GM23338 (cell line): Measurements from ENCODE around the gene CABLES1. TPM values are rescaled to one million over a fixed set of nuclear protein-coding genes. Genes with fewer than 3 reads are reported as not detected.
A peak's percentile ranks its signal among the peaks of the same experiment; 100 is the strongest.

Experiments
- ATAC-seq: fragments of 200-7000 bp; cut with Tn5 transposase; 3 replicates; pipeline ENCODE4 v1.9.1; 2020
- DNase-seq: peaks from one replicate; pipeline ENCODE4 v3.0.0-alpha.2; 2015; ENCODE audit warnings: low spot score
- H2AFZ ChIP-seq: fragments of 200-600 bp; sonication (generic); 2 replicates; pipeline ENCODE4 v1.8.0; 2016; ENCODE audit warnings: antibody characterized with exemption, mild to moderate bottlenecking, moderate library complexity
- H3F3A ChIP-seq: fragments of 200-600 bp; sonication (generic); replicated peaks from 2 replicates; pipeline ENCODE4 v1.8.0; 2017; ENCODE audit warnings: antibody characterized with exemption, mixed run types, low read depth
- H3K27ac ChIP-seq: fragments of 200-600 bp; sonication (generic); 2 replicates; pipeline ENCODE4 v1.6.1; 2016; ENCODE audit warnings: low read depth
- H3K27me3 ChIP-seq: fragments of 200-600 bp; sonication (generic); 2 replicates; pipeline ENCODE4 v1.8.0; 2016; ENCODE audit warnings: mild to moderate bottlenecking, mixed run types, moderate library complexity; ENCODE audit not compliant: insufficient read depth
- H3K36me3 ChIP-seq: fragments of 200-600 bp; sonication (generic); 2 replicates; pipeline ENCODE4 v1.8.0; 2016; ENCODE audit warnings: mild to moderate bottlenecking; ENCODE audit not compliant: insufficient read depth
- H3K4me1 ChIP-seq: fragments of 200-600 bp; sonication (generic); 2 replicates; pipeline ENCODE4 v1.8.0; 2016; ENCODE audit warnings: mild to moderate bottlenecking, moderate library complexity; ENCODE audit not compliant: insufficient read depth
- H3K4me2 ChIP-seq: fragments of 200-600 bp; sonication (generic); 2 replicates; pipeline ENCODE4 v1.7.1; 2017; ENCODE audit warnings: mixed run types
- H3K4me3 ChIP-seq: fragments of 200-600 bp; sonication (generic); 2 replicates; pipeline ENCODE4 v1.6.1; 2016; ENCODE audit warnings: mixed run types
- H3K79me2 ChIP-seq: fragments of 200-600 bp; sonication (generic); replicated peaks from 2 replicates; pipeline ENCODE4 v1.8.0; 2017; ENCODE audit warnings: mild to moderate bottlenecking; ENCODE audit not compliant: insufficient read depth
- H3K9me2 ChIP-seq: fragments of 200-600 bp; sonication (generic); 2 replicates; pipeline ENCODE4 v1.8.0; 2017; ENCODE audit not compliant: insufficient read depth
- H4K20me1 ChIP-seq: fragments of 200-600 bp; sonication (generic); replicated peaks from 2 replicates; pipeline ENCODE4 v1.8.0; 2017; ENCODE audit warnings: mild to moderate bottlenecking; ENCODE audit not compliant: insufficient read depth
- H3K27ac Mint-ChIP-seq: 2 replicates; pipeline ENCODE4 v1.8.0; 2020; ENCODE audit warnings: inconsistent platforms, mild to moderate bottlenecking, moderate library complexity, mixed read lengths
- H3K27me3 Mint-ChIP-seq: 3 replicates; pipeline ENCODE4 v1.8.0; 2022; ENCODE audit warnings: low read depth, mild to moderate bottlenecking, moderate library complexity, mixed read lengths, inconsistent platforms; ENCODE audit not compliant: insufficient read depth, poor library complexity
- H3K36me3 Mint-ChIP-seq: 3 replicates; pipeline ENCODE4 v1.8.0; 2021; ENCODE audit warnings: low read depth, mild to moderate bottlenecking, inconsistent platforms, moderate library complexity, mixed read lengths
- H3K4me1 Mint-ChIP-seq: 3 replicates; pipeline ENCODE4 v1.8.0; 2020; ENCODE audit warnings: mild to moderate bottlenecking, inconsistent platforms, mixed read lengths
- H3K4me3 Mint-ChIP-seq: 3 replicates; pipeline ENCODE4 v1.8.0; 2021; ENCODE audit warnings: moderate library complexity, mild to moderate bottlenecking, inconsistent platforms, mixed read lengths
- H3K9me3 Mint-ChIP-seq: 3 replicates; pipeline ENCODE4 v1.8.0; 2020; ENCODE audit warnings: moderate library complexity, mild to moderate bottlenecking, inconsistent platforms, mixed read lengths
- CREB1 ChIP-seq: fragments of 250-450 bp; sonication (Bioruptor Pico); IDR thresholded peaks from 2 replicates; pipeline ENCODE4 v1.5.0; 2020; ENCODE audit warnings: low read depth, mild to moderate bottlenecking, moderate library complexity
- CTCF ChIP-seq, 2 experiments: fragments of 200-600 bp in 1 of 2; sonication (generic) in 1 of 2; conservative IDR thresholded peaks; 2 replicates each; pipeline versions ENCODE4 v1.5.1 to v1.6.1; 2016 to 2017; ENCODE audit warnings: antibody characterized with exemption in 2 of 2, low read depth in 2 of 2, mild to moderate bottlenecking in 2 of 2, moderate library complexity in 1 of 2
- ETS1 ChIP-seq: IDR thresholded peaks from 2 replicates; pipeline ENCODE4 v1.6.1; 2016; ENCODE audit warnings: antibody characterized with exemption
- EZH2 ChIP-seq: fragments of 200-600 bp; sonication (generic); IDR thresholded peaks from one replicate; pipeline ENCODE4 v1.8.0; 2017; ENCODE audit warnings: antibody characterized with exemption, mild to moderate bottlenecking, low read depth; ENCODE audit not compliant: unreplicated experiment
- EZH2phosphoT487 ChIP-seq: fragments of 200-600 bp; sonication (generic); IDR thresholded peaks from one replicate; pipeline ENCODE4 v1.8.1; 2018; ENCODE audit warnings: antibody characterized with exemption; ENCODE audit not compliant: unreplicated experiment
- JUNB ChIP-seq: IDR thresholded peaks from one replicate; pipeline ENCODE4 v1.6.1; 2016; ENCODE audit warnings: antibody characterized with exemption; ENCODE audit not compliant: unreplicated experiment
- NANOG ChIP-seq: IDR thresholded peaks from 2 replicates; pipeline ENCODE4 v1.6.1; 2016; ENCODE audit warnings: antibody characterized with exemption, borderline replicate concordance
- POLR2AphosphoS5 ChIP-seq: IDR thresholded peaks from 2 replicates; pipeline ENCODE4 v1.6.1; 2016; ENCODE audit warnings: antibody characterized with exemption, low read depth
- REST ChIP-seq: IDR thresholded peaks from one replicate; pipeline ENCODE4 v1.6.1; 2018; ENCODE audit warnings: antibody characterized with exemption; ENCODE audit not compliant: unreplicated experiment
- STAT1 ChIP-seq: IDR thresholded peaks from one replicate; pipeline ENCODE4 v1.6.1; 2016; ENCODE audit warnings: antibody characterized with exemption; ENCODE audit not compliant: unreplicated experiment
- ZNF114 ChIP-seq: fragments of 250-450 bp; sonication (Bioruptor Pico); IDR thresholded peaks from 2 replicates; pipeline ENCODE4 v1.5.0; 2020; ENCODE audit warnings: mild to moderate bottlenecking, moderate library complexity
- ZNF331 ChIP-seq: fragments of 250-450 bp; sonication (Bioruptor Pico); IDR thresholded peaks from 2 replicates; pipeline ENCODE4 v1.5.0; 2020; ENCODE audit warnings: low read depth, mild to moderate bottlenecking, moderate library complexity
- ZNF462 ChIP-seq: fragments of 250-450 bp; sonication (Bioruptor Pico); IDR thresholded peaks from 2 replicates; pipeline ENCODE4 v1.5.0; 2020; ENCODE audit warnings: mild to moderate bottlenecking, moderate library complexity
- polyA plus RNA-seq: library from polyadenylated mRNA; unstranded; fragments of >200 nt; fragmentation: Nextera tagmentation; extraction: Ambion mirVana; gene quantifications from 2 replicates; pipeline ENCODE4 v1.2.1, GENCODE V29; 2016
- total RNA-seq: library from RNA; depleted of rRNA; stranded (reverse); fragments of >200 nt; shearing (Covaris generic); gene quantifications from 2 replicates; pipeline ENCODE4 v1.2.3, GENCODE V29; 2014

CABLES1 gene
- total and polyA plus RNA-seq, 2 experiments from 2014 or later, result 2.6 to 12.4 TPM

GRCh38 chr18:23176701-23177432 is 41.6 kb downstream of the CABLES1 start:
- no peaks in the 10 kb centered on the region for H3K36me3 Mint-ChIP-seq
- H3K9me2 ChIP-seq, result no peaks in the 10 kb centered on the region
- peaks cover 63% of the 10 kb centered on the region for H3K79me2 ChIP-seq
- no peak for DNase-seq
- H3K4me1 Mint-ChIP-seq, result peaks cover 54% of the 10 kb centered on the region
- H3K27me3 Mint-ChIP-seq, result peaks cover 17% of the 10 kb centered on the region
- H3K4me3 Mint-ChIP-seq, result no peak overlapping the region
- H4K20me1 ChIP-seq, result no peaks in the 10 kb centered on the region
- peak; percentile 24 for ATAC-seq
- no peak overlapping the region for H3K4me3 ChIP-seq
- no peak overlapping the region for H2AFZ ChIP-seq
- H3K4me1 ChIP-seq, result peaks cover 18% of the 10 kb centered on the region
- TF ChIP-seq POLR2AphosphoS5 (no peak), ZNF114 (CRISPR knock-in tag) (no peak), NANOG (no peak), EZH2phosphoT487 (no peak), EZH2 (no peak), JUNB (no peak), ZNF331 (CRISPR knock-in tag) (no peak), ZNF462 (CRISPR knock-in tag) (no peak), STAT1 (no peak), CTCF (conservative IDR thresholded peaks at IDR 0.05; ENCODE audit: low read depth in 2 of 2) (no peak), CREB1 (CRISPR knock-in tag) (no peak), REST (no peak), ETS1 (no peak)
- no peak overlapping the region for H3K4me2 ChIP-seq
- no peaks in the 10 kb centered on the region for H3F3A ChIP-seq
- peak overlapping the region; percentile 80; the same call in 1 of the 2 replicates for H3K27ac Mint-ChIP-seq
- no peaks in the 10 kb centered on the region for H3K27me3 ChIP-seq
- H3K9me3 Mint-ChIP-seq, result no peaks in the 10 kb centered on the region
- H3K36me3 ChIP-seq, result no peaks in the 10 kb centered on the region
- H3K27ac ChIP-seq, result no peak overlapping the region
